IMR-90 (cell line): ENCODE measurements around the gene ABCA2. TPM values are rescaled to one million over a fixed set of nuclear protein-coding genes. Genes with fewer than 3 reads are reported as not detected.

ENCODE experiments used
- ATAC-seq: fragments of 200-7000 bp; cut with Tn5 transposase; 2 replicates; pipeline ENCODE4 v1.9.1; 2020; ENCODE audit warnings: low read depth, mild to moderate bottlenecking, moderate library complexity
- BruUV-seq: library from RNA; stranded (reverse); fragments of 400-500 nt; replicated peaks from 2 replicates; lab custom pipeline; 2021; lab: Mats Ljungman, UMichigan
- CTCF ChIA-PET: fragments of 300-600 bp; formaldehyde crosslinking; extraction: SDS; loops from one replicate; lab custom pipeline; 2021; ENCODE audit warnings: antibody characterized with exemption; lab: Yijun Ruan, JAX
- POLR2A ChIA-PET: fragments of 300-600 bp; sonication (Branson Sonifier 250); formaldehyde crosslinking; loops from one replicate; lab custom pipeline; 2022; ENCODE audit warnings: antibody characterized with exemption; ENCODE audit not compliant: unreplicated experiment; lab: Charles Lee
- DNase-seq: peaks from one replicate; pipeline ENCODE4 v3.0.0; 2013
- H2AFZ ChIP-seq: replicated peaks from 2 replicates; pipeline ENCODE3; 2013; ENCODE audit warnings: low read length, mild to moderate bottlenecking; ENCODE audit not compliant: poor library complexity
- H2AK5ac ChIP-seq: 2 replicates; pipeline ENCODE4 v1.6.1; 2013; ENCODE audit warnings: low read depth, low read length, inconsistent platforms
- H2AK9ac ChIP-seq: replicated peaks from 2 replicates; pipeline ENCODE3; 2013; ENCODE audit warnings: mild to moderate bottlenecking, low read depth, low read length, moderate library complexity; ENCODE audit not compliant: poor library complexity
- H2BK120ac ChIP-seq: 2 replicates; pipeline ENCODE4 v1.6.1; 2013; ENCODE audit warnings: low read depth, low read length, inconsistent platforms
- H2BK15ac ChIP-seq: 3 replicates; pipeline ENCODE4 v1.6.1; 2013; ENCODE audit warnings: low read depth, low read length, inconsistent platforms
- H2BK20ac ChIP-seq: 2 replicates; pipeline ENCODE4 v1.6.1; 2013; ENCODE audit warnings: low read depth, mild to moderate bottlenecking, inconsistent platforms, low read length, moderate library complexity
- H2BK5ac ChIP-seq: 2 replicates; pipeline ENCODE4 v1.6.1; 2013; ENCODE audit warnings: mild to moderate bottlenecking, low read depth, low read length, inconsistent platforms; ENCODE audit not compliant: poor library complexity, severe bottlenecking
- H3K14ac ChIP-seq: replicated peaks from 2 replicates; pipeline ENCODE4 v1.6.1; 2013; ENCODE audit warnings: low read depth, low read length, inconsistent platforms
- H3K18ac ChIP-seq: 2 replicates; pipeline ENCODE4 v1.6.1; 2013; ENCODE audit warnings: low read depth, low read length, control low read depth
- H3K23ac ChIP-seq: 2 replicates; pipeline ENCODE4 v1.6.1; 2013; ENCODE audit warnings: low read depth, low read length, inconsistent platforms
- H3K27ac ChIP-seq: 2 replicates; pipeline ENCODE4 v1.5.1; 2013; ENCODE audit warnings: mild to moderate bottlenecking, control low read depth, low read length; ENCODE audit not compliant: insufficient read depth
- H3K27me3 ChIP-seq: 2 replicates; pipeline ENCODE4 v1.6.1; 2013; ENCODE audit warnings: low read length; ENCODE audit not compliant: control insufficient read depth, insufficient read depth
- H3K36me3 ChIP-seq: 2 replicates; pipeline ENCODE4 v1.6.1; 2013; ENCODE audit warnings: low read length, mixed read lengths; ENCODE audit not compliant: control insufficient read depth, insufficient read depth
- H3K4ac ChIP-seq: 2 replicates; pipeline ENCODE4 v1.6.1; 2013; ENCODE audit warnings: low read depth, low read length, inconsistent platforms
- H3K4me1 ChIP-seq: 2 replicates; pipeline ENCODE4 v1.6.1; 2013; ENCODE audit warnings: low read length, mixed read lengths; ENCODE audit not compliant: control insufficient read depth, insufficient read depth
- H3K4me2 ChIP-seq: 2 replicates; pipeline ENCODE4 v1.6.1; 2013; ENCODE audit warnings: low read depth, mild to moderate bottlenecking, control low read depth, low read length, moderate library complexity
- H3K4me3 ChIP-seq: 2 replicates; pipeline ENCODE4 v1.5.1; 2013; ENCODE audit warnings: low read depth, mild to moderate bottlenecking, control low read depth, low read length, moderate library complexity; ENCODE audit not compliant: insufficient read depth
- H3K56ac ChIP-seq: 2 replicates; pipeline ENCODE4 v1.6.1; 2013; ENCODE audit warnings: low read length, inconsistent platforms; ENCODE audit not compliant: insufficient read depth; ENCODE audit errors: extremely low read depth
- H3K79me1 ChIP-seq, 2 experiments: 2 replicates each; pipeline ENCODE4 v1.6.1; 2013; ENCODE audit warnings: low read length in 2 of 2, inconsistent platforms in 1 of 2, low read depth in 1 of 2
- H3K9ac ChIP-seq: 2 replicates; pipeline ENCODE4 v1.6.1; 2013; ENCODE audit warnings: low read depth, low read length, control low read depth
- H3K9me1 ChIP-seq: 2 replicates; pipeline ENCODE4 v1.6.1; 2013; ENCODE audit warnings: low read length, inconsistent platforms; ENCODE audit not compliant: insufficient read depth
- H3K9me3 ChIP-seq: 2 replicates; pipeline ENCODE4 v1.6.1; 2013; ENCODE audit warnings: low read length; ENCODE audit not compliant: control insufficient read depth, insufficient read depth
- H4K20me1 ChIP-seq: 2 replicates; pipeline ENCODE4 v1.6.1; 2013; ENCODE audit warnings: low read length, inconsistent platforms; ENCODE audit not compliant: insufficient read depth
- H4K5ac ChIP-seq: 2 replicates; pipeline ENCODE4 v1.6.1; 2013; ENCODE audit warnings: mild to moderate bottlenecking, low read depth, low read length, control low read depth
- H4K8ac ChIP-seq, 2 experiments: 2 replicates each; pipeline ENCODE4 v1.6.1; 2013; ENCODE audit warnings: low read depth in 2 of 2, low read length in 2 of 2, control low read depth in 1 of 2, inconsistent platforms in 1 of 2
- H4K91ac ChIP-seq: 2 replicates; pipeline ENCODE4 v1.6.1; 2013; ENCODE audit warnings: low read depth, low read length, inconsistent platforms; ENCODE audit not compliant: insufficient read depth
- CHD1 ChIP-seq: IDR thresholded peaks from 2 replicates; pipeline ENCODE4 v1.6.1; 2012; ENCODE audit warnings: low read depth, low read length, improper control_type of control experiment
- FOS ChIP-seq: fragments of 150-350 bp; IDR thresholded peaks from 2 replicates; pipeline ENCODE4 v1.6.1; 2016; ENCODE audit warnings: low read depth, low read length
- MAZ ChIP-seq: IDR thresholded peaks from 2 replicates; pipeline ENCODE4 v1.6.1; 2012; ENCODE audit warnings: low read depth, mild to moderate bottlenecking, low read length, improper control_type of control experiment, moderate library complexity, borderline replicate concordance
- RCOR1 ChIP-seq: IDR thresholded peaks from 2 replicates; pipeline ENCODE4 v1.6.1; 2012; ENCODE audit warnings: mild to moderate bottlenecking, low read length, improper control_type of control experiment; ENCODE audit not compliant: insufficient replicate concordance
- WGBS, 2 experiments: methylation state at CpG; one replicate each; pipeline versions ENCODE4 v1.1.5 to v1.1.7; 2013; ENCODE audit warnings: missing lambda C conversion rate in 2 of 2; ENCODE audit not compliant: insufficient read length in 1 of 2; ENCODE audit errors: extremely low coverage in 2 of 2; 5-methylcytosine and 5-hydroxymethylcytosine counted together
- dilution Hi-C: fragments of 300-500 bp; cut with HindIII; formaldehyde crosslinking; loops from one replicate; pipeline ENCODE4 v1.14.3; 2018; ENCODE audit warnings: low sequenced_read_pairs; ENCODE audit not compliant: unreplicated experiment
- in situ Hi-C: fragments of 300-500 bp; cut with MboI; formaldehyde crosslinking; loops from 3 replicates; pipeline ENCODE4 v1.14.3; 2019; ENCODE audit warnings: low sequenced_read_pairs, inconsistent platforms, mixed read lengths
- intact Hi-C: fragments of 100-400 bp; cut with micrococcal nuclease; formaldehyde crosslinking; loops from 2 replicates; pipeline ENCODE4 v1.10.0; 2022
- polyA plus RNA-seq, 3 experiments: library from polyadenylated mRNA; depleted of rRNA; stranded (reverse); fragments of >200 nt; gene quantifications; 2 replicates each; pipeline ENCODE4 v1.2.3, GENCODE V29; 2012; ENCODE audit warnings: low replicate concordance in 1 of 3
- total RNA-seq: library from RNA; depleted of rRNA; stranded (reverse); fragments of >200 nt; gene quantifications from 2 replicates; pipeline ENCODE4 v1.2.3, GENCODE V29; 2012

ABCA2 gene
- total and polyA plus RNA-seq, 2 of the 4 experiments (the other 2 are of a cell fraction) = 3.8 to 46.0 TPM

DNA sequence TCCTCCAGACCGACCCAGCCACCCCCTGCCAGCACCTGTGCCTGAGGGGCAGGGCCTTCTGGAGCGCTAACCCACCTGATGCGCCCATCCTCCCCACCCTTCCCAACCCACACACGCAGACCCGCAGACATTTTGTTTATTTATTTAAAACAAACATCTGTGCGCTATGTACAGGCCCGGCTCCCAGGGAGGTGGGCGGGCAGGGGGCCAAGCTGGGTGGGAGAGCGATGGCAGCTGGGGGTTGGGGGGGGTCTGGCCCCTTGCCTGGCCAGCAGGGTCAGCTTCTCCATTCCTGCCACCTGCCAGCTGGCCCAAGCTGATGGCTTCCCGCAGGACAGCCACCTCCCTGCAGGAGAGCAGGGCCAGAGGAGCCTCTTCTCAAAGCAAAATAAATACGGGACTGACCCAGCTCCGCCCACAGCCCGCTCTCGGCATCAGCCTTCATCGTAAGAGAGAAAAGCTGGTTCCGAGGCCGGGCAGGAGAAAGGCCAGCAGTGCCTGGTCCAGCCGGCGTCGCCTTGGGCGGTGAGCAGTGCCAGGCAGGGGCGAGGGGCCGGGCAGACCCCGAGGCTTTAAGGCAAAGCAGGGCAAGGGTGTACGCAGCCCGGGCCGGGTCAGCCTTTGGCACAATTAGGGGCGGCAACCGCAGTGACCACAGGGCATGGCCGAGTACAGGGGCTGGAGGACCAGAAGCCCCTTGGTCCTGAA is 20.8 kb downstream of the ABCA2 start:
- Histone ChIP-seq H3K27me3 (no peaks in the 10 kb centered on the region), H3K14ac (no peak overlapping the region), H2BK120ac (no peak overlapping the region), H3K36me3 (peaks cover 18% of the 10 kb centered on the region), H3K9ac (no peak overlapping the region), H2AK5ac (0 out of 2 replicates have a peak overlapping the region, but pooled peaks have one; percentile 10), H3K9me3 (no peaks in the 10 kb centered on the region), H4K20me1 (peaks cover 8% of the 10 kb centered on the region), H3K18ac (no peak overlapping the region), H4K5ac (no peak overlapping the region), H3K4me2 (0 out of 2 replicates have a peak overlapping the region, but pooled peaks have one; percentile 5), H4K91ac (no peak overlapping the region), H2BK15ac (no peak overlapping the region), H2AK9ac (peak overlapping the region; percentile 74), H3K4me1 (peaks cover 11% of the 10 kb centered on the region), H3K56ac (no peak overlapping the region), H2BK20ac (no peak overlapping the region), H2BK5ac (no peak overlapping the region), H3K9me1 (peaks cover 5% of the 10 kb centered on the region; the same call in 1 of the 2 replicates), H4K8ac (no peak overlapping the region), H3K4me3 (no peak overlapping the region), H3K4ac (no peak overlapping the region), H2AFZ (peak overlapping the region; percentile 51), H3K27ac (no peak overlapping the region), H3K79me1 (no peaks in the 10 kb centered on the region), H3K23ac (no peak overlapping the region)
- ATAC-seq = peak; percentile 89
- in situ Hi-C loops = no loop called here
- ChIA-PET POLR2A (no interaction called here), CTCF (interaction anchor here (0.6 to 0.9 kb wide), 2 partner anchors 22 to 27 kb away, joined by 3 read pairs; no protein-coding TSS in a partner anchor)
- TF ChIP-seq MAZ (peak; percentile 11; the same call in 1 of the 2 replicates), FOS (no peak), RCOR1 (peak; percentile 75), CHD1 (no peak)
- intact Hi-C loops = loop anchor here (2.0 kb wide), 1 partner anchor 22 kb away; the partner anchor contains the start of gene ABCA2
- DNase-seq = peak; percentile 61
- dilution Hi-C loops = no loop called here
- BruUV-seq = no TSS peak
- WGBS, 2 experiments = 51% methylated on average over 10 of the region's 30 CpGs; no CpG with 5 or more reads in 1 of the 2 experiments
